K562 (cell line): ENCODE results near the gene C2orf76.

Experiments
- BHLHE40 ChIP-seq: IDR thresholded peaks from 2 replicates; pipeline ENCODE4 v1.6.1; 2011; ENCODE audit warnings: low read length, improper control_type of control experiment
- CBX1 ChIP-seq: sonication (generic); IDR thresholded peaks from 2 replicates; pipeline ENCODE4 v1.6.1; 2016; ENCODE audit warnings: antibody characterized with exemption, low read depth, mild to moderate bottlenecking
- CEBPB ChIP-seq: fragments of 450-650 bp; IDR thresholded peaks from 2 replicates; pipeline ENCODE4 v1.6.1; 2016; ENCODE audit warnings: missing genetic modification characterization, missing compliant biosample characterization
- FOXK2 ChIP-seq, 2 experiments: fragments of 450-650 bp; IDR thresholded peaks in 1 of 2; conservative IDR thresholded peaks in 1 of 2; 2 replicates each; pipeline ENCODE4 v1.6.1; 2016; ENCODE audit warnings: low read depth in 2 of 2, mild to moderate bottlenecking in 1 of 2
- LARP7 ChIP-seq: fragments of 450-650 bp; IDR thresholded peaks from 2 replicates; pipeline ENCODE4 v1.6.1; 2016
- NFXL1 ChIP-seq: fragments of 450-650 bp; formaldehyde crosslinking; IDR thresholded peaks from 2 replicates; pipeline ENCODE4 v1.4.0; 2021; ENCODE audit warnings: mild to moderate bottlenecking
- PCBP1 ChIP-seq: fragments of 200-400 bp; formaldehyde crosslinking; IDR thresholded peaks from 2 replicates; pipeline ENCODE4 v1.6.1; 2018; ENCODE audit warnings: mild to moderate bottlenecking, low read depth, low read length; ENCODE audit not compliant: poor library complexity, severe bottlenecking
- PHB ChIP-seq: fragments of 250-450 bp; sonication (Bioruptor Pico); IDR thresholded peaks from 2 replicates; pipeline ENCODE4 v1.5.0; 2021
- TF ChIP-seq, protein P1 (sequence below): sonication (generic); formaldehyde crosslinking; IDR thresholded peaks from 2 replicates; pipeline ENCODE4 v1.8.0; 2022; ENCODE audit warnings: mild to moderate bottlenecking, low read depth, missing genetic modification reagents
- TF ChIP-seq, protein P2 (sequence below): fragments of 450-650 bp; formaldehyde crosslinking; IDR thresholded peaks from 2 replicates; pipeline ENCODE4 v1.4.0; 2022; ENCODE audit warnings: missing genetic modification characterization

DNA sequence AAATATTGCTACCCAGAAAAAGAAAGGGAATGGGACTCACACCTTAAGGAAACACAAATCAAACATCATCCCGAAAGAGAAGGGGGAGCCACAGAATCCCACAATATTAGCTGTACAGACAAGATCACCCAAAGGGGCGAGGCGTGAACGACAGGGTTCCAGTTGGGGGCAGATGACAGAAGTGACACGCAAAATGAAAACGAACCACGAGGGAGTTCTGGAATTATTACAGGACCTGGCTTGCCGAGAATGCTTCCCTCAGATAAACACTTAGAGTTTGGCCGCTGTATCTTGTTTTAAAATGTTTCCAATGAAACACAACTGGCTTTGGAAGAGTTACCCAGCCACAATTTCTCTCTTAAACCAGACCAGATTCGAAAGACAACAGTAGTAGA is 60.4 kb downstream of the C2orf76 start:
- TF ChIP-seq PHB = no peak
- no peak for TF ChIP-seq PCBP1
- TF ChIP-seq BHLHE40 = no peak
- TF ChIP-seq, protein P1, sequence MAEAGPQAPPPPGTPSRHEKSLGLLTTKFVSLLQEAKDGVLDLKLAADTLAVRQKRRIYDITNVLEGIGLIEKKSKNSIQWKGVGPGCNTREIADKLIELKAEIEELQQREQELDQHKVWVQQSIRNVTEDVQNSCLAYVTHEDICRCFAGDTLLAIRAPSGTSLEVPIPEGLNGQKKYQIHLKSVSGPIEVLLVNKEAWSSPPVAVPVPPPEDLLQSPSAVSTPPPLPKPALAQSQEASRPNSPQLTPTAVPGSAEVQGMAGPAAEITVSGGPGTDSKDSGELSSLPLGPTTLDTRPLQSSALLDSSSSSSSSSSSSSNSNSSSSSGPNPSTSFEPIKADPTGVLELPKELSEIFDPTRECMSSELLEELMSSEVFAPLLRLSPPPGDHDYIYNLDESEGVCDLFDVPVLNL (CRISPR knock-in tag) = no peak
- no peak for TF ChIP-seq LARP7
- TF ChIP-seq, protein P2, sequence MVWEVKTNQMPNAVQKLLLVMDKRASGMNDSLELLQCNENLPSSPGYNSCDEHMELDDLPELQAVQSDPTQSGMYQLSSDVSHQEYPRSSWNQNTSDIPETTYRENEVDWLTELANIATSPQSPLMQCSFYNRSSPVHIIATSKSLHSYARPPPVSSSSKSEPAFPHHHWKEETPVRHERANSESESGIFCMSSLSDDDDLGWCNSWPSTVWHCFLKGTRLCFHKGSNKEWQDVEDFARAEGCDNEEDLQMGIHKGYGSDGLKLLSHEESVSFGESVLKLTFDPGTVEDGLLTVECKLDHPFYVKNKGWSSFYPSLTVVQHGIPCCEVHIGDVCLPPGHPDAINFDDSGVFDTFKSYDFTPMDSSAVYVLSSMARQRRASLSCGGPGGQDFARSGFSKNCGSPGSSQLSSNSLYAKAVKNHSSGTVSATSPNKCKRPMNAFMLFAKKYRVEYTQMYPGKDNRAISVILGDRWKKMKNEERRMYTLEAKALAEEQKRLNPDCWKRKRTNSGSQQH = no peak
- no peak for TF ChIP-seq CEBPB (tag)
- no peak for TF ChIP-seq CBX1
- no peak for TF ChIP-seq FOXK2 (conservative IDR thresholded peaks at IDR 0.05 in 1 of 2, IDR thresholded peaks at IDR 0.05 in 1 of 2; ENCODE audit: low read depth in 2 of 2)
- TF ChIP-seq NFXL1 (CRISPR knock-in tag) = no peak
